GM19372 (cell line): Measurements from ENCODE around the gene ALDH6A1.
A peak's percentile ranks its signal among the peaks of the same experiment; 100 is the strongest.
"Not testable (repeated sequence)": the region's sequence is repeated elsewhere in the genome, so short reads cannot be mapped to it uniquely, and the experiment has no call there.

Experiments used
- ATAC-seq: cut with Tn5 transposase; IDR thresholded peaks from one replicate; pipeline ENCODE4 v1.9.1; 2021; ENCODE audit warnings: mild to moderate bottlenecking, low read depth, moderate library complexity; ENCODE audit not compliant: unreplicated experiment

Gene ALDH6A1

GRCh38 chr14:74084277-74085046 lies at the start of gene ALDH6A1, which contains the start of gene LIN52:
TSS of gene ALDH6A1 (minus strand) at chr14:74084453. CDS start at chr14:74084394, 59 bp downstream.
TSS of gene LIN52 (plus strand) at chr14:74084956. CDS start at chr14:74084975, 19 bp downstream.
- peak; percentile 93 for ATAC-seq

- ATAC-seq: no peak
These were observed 43.4 kb upstream of the ALDH6A1 start for GRCh38 chr14:74127634-74128033.

GRCh38 chr14:74126315-74127013 lies 42.2 kb upstream of the ALDH6A1 start:
- ATAC-seq: no peak

GRCh38 chr14:74125487-74125886 lies 41.2 kb upstream of the ALDH6A1 start:
- not testable (repeated sequence) for ATAC-seq

GRCh38 chr14:74111395-74112216 lies 27.4 kb upstream of the ALDH6A1 start:
- ATAC-seq: not testable (repeated sequence)

- ATAC-seq: no peak
These were observed 25.1 kb upstream of the ALDH6A1 start for GRCh38 chr14:74109369-74109768.

GRCh38 chr14:74105381-74105780 lies 21.1 kb upstream of the ALDH6A1 start:
- ATAC-seq: no peak

- no peak for ATAC-seq
These were observed 5.2 kb upstream of the ALDH6A1 start for GRCh38 chr14:74089251-74090020.

GRCh38 chr14:74085828-74086227 lies 1.6 kb upstream of the ALDH6A1 start:
- ATAC-seq: no peak

GRCh38 chr14:74085047-74085637 lies 889 bp upstream of the ALDH6A1 start:
- no peak for ATAC-seq

- no peak for ATAC-seq
These were observed 423 bp downstream of the ALDH6A1 start for GRCh38 chr14:74083784-74084276.

- ATAC-seq: no peak
These were observed 1.1 kb downstream of the ALDH6A1 start for GRCh38 chr14:74083161-74083560.

GRCh38 chr14:74081491-74081890 lies 2.8 kb downstream of the ALDH6A1 start:
- ATAC-seq: no peak

GRCh38 chr14:74080820-74081460 lies 3.3 kb downstream of the ALDH6A1 start:
- ATAC-seq: no peak

GRCh38 chr14:74077401-74077800 lies 6.9 kb downstream of the ALDH6A1 start:
- no peak for ATAC-seq

- ATAC-seq: no peak
These were observed 18.3 kb downstream of the ALDH6A1 start for GRCh38 chr14:74065746-74066575.

GRCh38 chr14:74064883-74065282 lies 19.4 kb downstream of the ALDH6A1 start:
- ATAC-seq: no peak

GRCh38 chr14:74064426-74064825 lies 19.8 kb downstream of the ALDH6A1 start:
- no peak for ATAC-seq
